B cell (primary cell): ENCODE measurements around the gene CCM2. TPM values are rescaled to one million over a fixed set of nuclear protein-coding genes. Genes with fewer than 3 reads are reported as not detected.

Experiments
- ATAC-seq: fragments of 200-7000 bp; cut with Tn5 transposase; one replicate; pipeline ENCODE4 v1.10.0; 2021; ENCODE audit warnings: low read depth, mild to moderate bottlenecking, moderate number of reproducible peaks, moderate library complexity
- CTCF ChIA-PET: fragments of 350-600 bp; sonication (Branson Sonifier 250); formaldehyde crosslinking; loops from one replicate; lab custom pipeline; 2021; ENCODE audit warnings: antibody characterized with exemption, inconsistent platforms; lab: Charles Lee
- POLR2A ChIA-PET: fragments of 350-600 bp; sonication (Branson Sonifier 250); formaldehyde crosslinking; loops from one replicate; lab custom pipeline; 2021; ENCODE audit warnings: antibody characterized with exemption; lab: Charles Lee
- DNase-seq: peaks from one replicate; pipeline ENCODE4 v3.0.0; 2013
- H2AFZ ChIP-seq: 2 replicates; pipeline ENCODE4 v1.6.1; 2012; ENCODE audit warnings: mild to moderate bottlenecking, low read depth, low read length; ENCODE audit not compliant: insufficient read depth, poor library complexity, severe bottlenecking
- H3K27ac ChIP-seq, 2 donors: 1 replicate in 1 of 2; 2 replicates in 1 of 2; pipeline ENCODE4 v1.5.1; 2012 to 2013; ENCODE audit warnings: low read length in 2 of 2, mild to moderate bottlenecking in 2 of 2, moderate library complexity in 1 of 2
- H3K27me3 ChIP-seq, 4 experiments: fragments of 200-600 bp in 1 of 4; sonication (generic) in 1 of 4; replicated peaks in 1 of 4; 1 replicate in 2 of 4; 2 replicates in 2 of 4; pipeline versions ENCODE4 v1.6.1 to v1.7.0; 2013 to 2016; ENCODE audit warnings: low read length in 3 of 4, mild to moderate bottlenecking in 2 of 4, mixed read lengths in 1 of 4, moderate library complexity in 1 of 4; ENCODE audit not compliant: insufficient read depth in 4 of 4, control insufficient read depth in 3 of 4; ENCODE audit errors: control extremely low read depth in 1 of 4
- H3K36me3 ChIP-seq, 2 experiments: replicated peaks in 1 of 2; 1 replicate in 1 of 2; 2 replicates in 1 of 2; pipeline versions ENCODE4 v1.6.1 to v1.7.1; 2013; ENCODE audit warnings: low read length in 1 of 2; ENCODE audit not compliant: insufficient read depth in 2 of 2, control insufficient read depth in 1 of 2; ENCODE audit errors: control extremely low read depth in 1 of 2, extremely low read depth in 1 of 2
- H3K4me1 ChIP-seq, 2 donors: fragments of 200-600 bp in 1 of 2; sonication (generic) in 1 of 2; 1 replicate in 1 of 2; 2 replicates in 1 of 2; pipeline versions ENCODE4 v1.5.1 to v1.6.1; 2013 to 2017; ENCODE audit warnings: low read length in 2 of 2; ENCODE audit not compliant: control insufficient read depth in 2 of 2, insufficient read depth in 2 of 2
- H3K4me2 ChIP-seq: replicated peaks from 2 replicates; pipeline ENCODE3; 2012; ENCODE audit warnings: mild to moderate bottlenecking, low read depth, low read length; ENCODE audit not compliant: poor library complexity, severe bottlenecking
- H3K4me3 ChIP-seq, 5 experiments: fragments of 200-600 bp in 1 of 5; sonication (generic) in 1 of 5; 1 replicate in 3 of 5; 2 replicates in 2 of 5; pipeline versions ENCODE4 v1.5.1 to v1.7.0; 2011 to 2016; ENCODE audit warnings: low read length in 4 of 5, mild to moderate bottlenecking in 4 of 5, low read depth in 2 of 5, control low read depth in 1 of 5, moderate library complexity in 1 of 5; ENCODE audit not compliant: insufficient read depth in 1 of 5; ENCODE audit errors: control extremely low read depth in 1 of 5, extremely low read depth in 1 of 5
- H3K79me2 ChIP-seq: fragments of 200-600 bp; sonication (generic); one replicate; pipeline ENCODE4 v1.6.0; 2016; ENCODE audit warnings: low read length; ENCODE audit not compliant: control insufficient read depth, insufficient read depth
- H3K9ac ChIP-seq: fragments of 200-600 bp; sonication (generic); 2 replicates; pipeline ENCODE4 v1.6.1; 2017; ENCODE audit warnings: mild to moderate bottlenecking, low read length, moderate library complexity
- H3K9me3 ChIP-seq, 3 donors: one replicate each; pipeline versions ENCODE4 v1.6.1 to v1.7.1; 2013; ENCODE audit warnings: low read length in 2 of 3; ENCODE audit not compliant: control insufficient read depth in 2 of 3, insufficient read depth in 1 of 3; ENCODE audit errors: control extremely low read depth in 1 of 3
- H4K20me1 ChIP-seq: 2 replicates; pipeline ENCODE4 v1.6.0; 2012; ENCODE audit warnings: mild to moderate bottlenecking, low read length; ENCODE audit not compliant: insufficient read depth, control insufficient read depth, poor library complexity, severe bottlenecking
- H3K27ac Mint-ChIP-seq: one replicate; pipeline ENCODE4 v1.8.0; 2021; ENCODE audit warnings: mixed read lengths
- H3K27me3 Mint-ChIP-seq: one replicate; pipeline ENCODE4 v1.8.0; 2021; ENCODE audit warnings: mixed read lengths
- H3K4me1 Mint-ChIP-seq: one replicate; pipeline ENCODE4 v1.8.0; 2021; ENCODE audit warnings: mixed read lengths
- H3K4me3 Mint-ChIP-seq: one replicate; pipeline ENCODE4 v1.8.0; 2021; ENCODE audit warnings: mixed read lengths
- H3K9me3 Mint-ChIP-seq: one replicate; pipeline ENCODE4 v1.8.0; 2022; ENCODE audit warnings: mixed read lengths; ENCODE audit not compliant: insufficient read depth
- CTCF ChIP-seq: fragments of 200-600 bp; IDR thresholded peaks from one replicate; pipeline ENCODE4 v1.8.0; 2022; ENCODE audit warnings: antibody characterized with exemption, mild to moderate bottlenecking
- EZH2 ChIP-seq: IDR thresholded peaks from 2 replicates; pipeline ENCODE4 v1.6.1; 2012; ENCODE audit warnings: borderline replicate concordance, low read depth, mild to moderate bottlenecking, moderate library complexity, low read length; ENCODE audit not compliant: insufficient read depth, poor library complexity, severe bottlenecking
- WGBS: methylation state at CpG from one replicate; pipeline ENCODE4 v1.1.5; 2013; ENCODE audit warnings: missing lambda C conversion rate; ENCODE audit not compliant: insufficient coverage; 5-methylcytosine and 5-hydroxymethylcytosine counted together
- intact Hi-C: fragments of 100-400 bp; cut with micrococcal nuclease; formaldehyde crosslinking; loops from one replicate; pipeline ENCODE4 v1.10.0; 2022
- polyA plus RNA-seq: library from polyadenylated mRNA; depleted of rRNA; stranded (reverse); fragments of >200 nt; gene quantifications from 2 replicates; pipeline ENCODE4 v1.2.3, GENCODE V29; 2012
- total RNA-seq, 2 donors: library from RNA; stranded (reverse); fragments of 120-200 nt in 1 of 2; gene quantifications; 1 replicate in 1 of 2; 2 replicates in 1 of 2; pipeline versions ENCODE4 v1.2.3 to v1.2.4, GENCODE V29; 2013 to 2022

Gene CCM2
- total and polyA plus RNA-seq, 2 donors (not counting 1 experiment from before 2014, with no cell fraction given): 150 to 201 TPM

- Histone ChIP-seq H3K27me3 (no peaks in the 10 kb centered on the region), H3K4me1 (no peaks in the 10 kb centered on the region), H3K27ac (no peak overlapping the region), H3K79me2 (peaks cover 4% of the 10 kb centered on the region), H3K9me3 (no peaks in the 10 kb centered on the region), H3K9ac (no peak overlapping the region), H2AFZ (no peak overlapping the region), H3K36me3 (peaks cover 0 to 51% of the 10 kb centered on the region in 2 experiments), H3K4me2 (no peak overlapping the region), H3K4me3 (no peak overlapping the region), H4K20me1 (peaks cover 64% of the 10 kb centered on the region)
- Mint-ChIP-seq H3K27me3 (no peaks in the 10 kb centered on the region), H3K27ac (peak overlapping the region; percentile 10), H3K4me3 (no peak overlapping the region), H3K9me3 (no peaks in the 10 kb centered on the region), H3K4me1 (no peaks in the 10 kb centered on the region)
- ATAC-seq (no peak), DNase-seq (no peak)
- CTCF ChIA-PET: no interaction called here
- no peak for TF ChIP-seq EZH2
- no peak for TF ChIP-seq CTCF
- POLR2A ChIA-PET: no interaction called here
- intact Hi-C loops: no loop called here
- WGBS: 100% methylated on average over 4 of the region's 5 CpGs
These were observed 76.9 kb downstream of the CCM2 start for GRCh38 chr7:45076946-45077345.

DNA sequence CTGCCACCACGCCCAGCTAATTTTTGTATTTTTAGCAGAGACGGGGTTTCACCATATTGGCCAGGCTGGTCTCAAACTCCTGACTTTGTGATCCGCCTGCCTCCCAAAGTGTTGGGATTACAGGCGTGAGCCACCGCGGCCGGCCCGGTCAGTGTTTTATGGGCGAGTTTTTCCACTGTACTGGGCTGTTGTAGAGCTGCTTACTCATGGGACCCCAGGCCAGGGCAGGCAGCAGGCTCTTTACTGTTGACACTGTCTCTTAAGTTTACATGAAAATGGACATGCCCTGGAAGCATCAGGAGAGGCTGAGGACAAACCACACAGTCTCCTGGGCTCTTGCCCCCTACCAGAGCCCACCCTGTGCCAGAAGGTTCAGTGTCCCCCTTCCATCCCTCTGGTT, 77.6 kb downstream of the CCM2 start:
- 95% methylated on average over 9 of the region's 9 CpGs for WGBS
- Histone ChIP-seq H4K20me1 (peaks cover 57% of the 10 kb centered on the region), H3K27me3 (no peaks in the 10 kb centered on the region), H3K27ac (no peak overlapping the region), H3K4me3 (no peak overlapping the region), H3K4me2 (no peak overlapping the region), H3K4me1 (no peaks in the 10 kb centered on the region), H3K79me2 (peaks cover 4% of the 10 kb centered on the region), H3K9ac (no peak overlapping the region), H3K9me3 (no peaks in the 10 kb centered on the region), H3K36me3 (peaks cover 0 to 45% of the 10 kb centered on the region in 2 experiments), H2AFZ (no peak overlapping the region)
- Mint-ChIP-seq H3K27me3 (no peaks in the 10 kb centered on the region), H3K9me3 (no peaks in the 10 kb centered on the region), H3K4me3 (no peak overlapping the region), H3K4me1 (no peaks in the 10 kb centered on the region), H3K27ac (no peak overlapping the region)
- ATAC-seq (no peak), DNase-seq (no peak)
- intact Hi-C loops: no loop called here
- no peak for TF ChIP-seq CTCF
- no peak for TF ChIP-seq EZH2
- CTCF ChIA-PET: no interaction called here
- POLR2A ChIA-PET: interaction anchor here (0.7 kb wide), 1 partner anchor 103 kb away, joined by 3 read pairs; no protein-coding TSS in a partner anchor
